SK-N-SH treated with all-trans-retinoic acid at 6 μM for 48 hours (cell line): ENCODE results near the gene NEBL.

Experiments
- CSDC2 ChIP-seq: fragments of 250-450 bp; sonication (Bioruptor Pico); IDR thresholded peaks from 2 replicates; pipeline ENCODE4 v1.5.0; 2020; ENCODE audit warnings: mild to moderate bottlenecking, moderate library complexity
- GLIS3 ChIP-seq: fragments of 250-450 bp; sonication (Bioruptor Pico); IDR thresholded peaks from 2 replicates; pipeline ENCODE4 v1.5.0; 2020; ENCODE audit warnings: mild to moderate bottlenecking, moderate library complexity
- ISL1 ChIP-seq: fragments of 250-450 bp; sonication (Bioruptor Pico); IDR thresholded peaks from 2 replicates; pipeline ENCODE4 v2.1.2; 2022; ENCODE audit warnings: mild to moderate bottlenecking, moderate library complexity
- ZC3H10 ChIP-seq: fragments of 250-450 bp; sonication (Bioruptor Pico); IDR thresholded peaks from 2 replicates; pipeline ENCODE4 v1.5.1; 2021; ENCODE audit warnings: mild to moderate bottlenecking, moderate library complexity
- ZFP3 ChIP-seq: fragments of 250-450 bp; sonication (Bioruptor Pico); IDR thresholded peaks from 2 replicates; pipeline ENCODE4 v1.5.0; 2020; ENCODE audit warnings: mild to moderate bottlenecking, moderate library complexity
- ZFP30 ChIP-seq: fragments of 450-650 bp; formaldehyde crosslinking; IDR thresholded peaks from 2 replicates; pipeline ENCODE4 v1.5.0; 2022; ENCODE audit warnings: mild to moderate bottlenecking, moderate library complexity
- ZNF8 ChIP-seq: fragments of 450-650 bp; formaldehyde crosslinking; IDR thresholded peaks from 2 replicates; pipeline ENCODE4 v1.5.0; 2020; ENCODE audit warnings: mild to moderate bottlenecking, moderate library complexity

DNA sequence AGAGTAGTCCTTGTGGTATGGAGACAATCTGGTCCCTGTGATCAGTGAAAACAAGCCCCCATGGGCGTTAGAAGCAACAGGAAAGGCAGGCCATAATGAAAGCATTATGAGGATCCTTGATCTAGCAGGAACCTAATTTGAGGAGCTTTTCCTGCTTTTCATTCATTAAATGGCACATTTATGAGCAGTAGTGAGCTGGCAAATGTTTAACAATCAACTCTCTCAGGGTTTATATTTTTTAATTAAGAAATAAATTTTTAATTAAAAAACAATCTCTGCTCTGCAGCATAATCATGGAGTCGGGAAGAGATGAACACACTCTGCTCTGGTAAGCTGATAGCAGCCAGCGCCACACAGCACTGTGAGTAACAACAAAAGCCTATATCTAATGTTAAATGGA is 11.3 kb upstream of the NEBL start:
- TF ChIP-seq ZFP30 (CRISPR knock-in tag) (no peak), ZFP3 (CRISPR knock-in tag) (no peak), CSDC2 (CRISPR knock-in tag) (no peak), GLIS3 (CRISPR knock-in tag) (no peak), ZNF8 (CRISPR knock-in tag) (no peak), ZC3H10 (CRISPR knock-in tag) (no peak), ISL1 (no peak)
